HG02588 (cell line): Measurements from ENCODE around the gene VAC14.

Experiments used
- ATAC-seq: cut with Tn5 transposase; IDR thresholded peaks from one replicate; pipeline ENCODE4 v1.9.1; 2021; ENCODE audit warnings: mild to moderate bottlenecking, moderate library complexity; ENCODE audit not compliant: unreplicated experiment

VAC14 gene

GRCh38 chr16:70709942-70710341 lies 91.0 kb downstream of the VAC14 start:
- no peak for ATAC-seq

GRCh38 chr16:70709457-70709856 lies 91.5 kb downstream of the VAC14 start:
- no peak for ATAC-seq

- no peak for ATAC-seq
Measured at GRCh38 chr16:70708366-70709246, 92.4 kb downstream of the VAC14 start.

- ATAC-seq: no peak
Measured at GRCh38 chr16:70706948-70707465, 94.0 kb downstream of the VAC14 start.

GRCh38 chr16:70705056-70705455 lies 95.9 kb downstream of the VAC14 start:
- ATAC-seq: no peak

GRCh38 chr16:70704586-70704985 lies 96.4 kb downstream of the VAC14 start:
- no peak for ATAC-seq

GRCh38 chr16:70703835-70704381 lies 97.0 kb downstream of the VAC14 start:
- ATAC-seq: no peak

- no peak for ATAC-seq
Measured at GRCh38 chr16:70703041-70703834, 97.7 kb downstream of the VAC14 start.

GRCh38 chr16:70702624-70703023 lies 98.3 kb downstream of the VAC14 start:
- no peak for ATAC-seq

- ATAC-seq: no peak
Measured at GRCh38 chr16:70701998-70702397, 99.0 kb downstream of the VAC14 start.

- no peak for ATAC-seq
Measured at GRCh38 chr16:70701596-70701995, 99.4 kb downstream of the VAC14 start.

- ATAC-seq: no peak
Measured at GRCh38 chr16:70701036-70701435, 99.9 kb downstream of the VAC14 start.

GRCh38 chr16:70700101-70701020 lies 100.6 kb downstream of the VAC14 start:
- no peak for ATAC-seq

- ATAC-seq: no peak
Measured at GRCh38 chr16:70699696-70700095, 101.3 kb downstream of the VAC14 start.

GRCh38 chr16:70698901-70699300 lies 102.1 kb downstream of the VAC14 start:
- no peak for ATAC-seq

- no peak for ATAC-seq
Measured at GRCh38 chr16:70697594-70698170, 103.3 kb downstream of the VAC14 start.

- ATAC-seq: no peak
Measured at GRCh38 chr16:70696952-70697593, 103.9 kb downstream of the VAC14 start.

- no peak for ATAC-seq
Measured at GRCh38 chr16:70696355-70696754, 104.6 kb downstream of the VAC14 start.

GRCh38 chr16:70695331-70696070 lies 105.5 kb downstream of the VAC14 start:
- ATAC-seq: no peak
